HG03378 (cell line): ENCODE data around the gene TELO2.

ENCODE experiments used
- ATAC-seq: cut with Tn5 transposase; IDR thresholded peaks from one replicate; pipeline ENCODE4 v1.9.1; 2021; ENCODE audit warnings: mild to moderate bottlenecking, moderate library complexity; ENCODE audit not compliant: unreplicated experiment

Gene TELO2

DNA sequence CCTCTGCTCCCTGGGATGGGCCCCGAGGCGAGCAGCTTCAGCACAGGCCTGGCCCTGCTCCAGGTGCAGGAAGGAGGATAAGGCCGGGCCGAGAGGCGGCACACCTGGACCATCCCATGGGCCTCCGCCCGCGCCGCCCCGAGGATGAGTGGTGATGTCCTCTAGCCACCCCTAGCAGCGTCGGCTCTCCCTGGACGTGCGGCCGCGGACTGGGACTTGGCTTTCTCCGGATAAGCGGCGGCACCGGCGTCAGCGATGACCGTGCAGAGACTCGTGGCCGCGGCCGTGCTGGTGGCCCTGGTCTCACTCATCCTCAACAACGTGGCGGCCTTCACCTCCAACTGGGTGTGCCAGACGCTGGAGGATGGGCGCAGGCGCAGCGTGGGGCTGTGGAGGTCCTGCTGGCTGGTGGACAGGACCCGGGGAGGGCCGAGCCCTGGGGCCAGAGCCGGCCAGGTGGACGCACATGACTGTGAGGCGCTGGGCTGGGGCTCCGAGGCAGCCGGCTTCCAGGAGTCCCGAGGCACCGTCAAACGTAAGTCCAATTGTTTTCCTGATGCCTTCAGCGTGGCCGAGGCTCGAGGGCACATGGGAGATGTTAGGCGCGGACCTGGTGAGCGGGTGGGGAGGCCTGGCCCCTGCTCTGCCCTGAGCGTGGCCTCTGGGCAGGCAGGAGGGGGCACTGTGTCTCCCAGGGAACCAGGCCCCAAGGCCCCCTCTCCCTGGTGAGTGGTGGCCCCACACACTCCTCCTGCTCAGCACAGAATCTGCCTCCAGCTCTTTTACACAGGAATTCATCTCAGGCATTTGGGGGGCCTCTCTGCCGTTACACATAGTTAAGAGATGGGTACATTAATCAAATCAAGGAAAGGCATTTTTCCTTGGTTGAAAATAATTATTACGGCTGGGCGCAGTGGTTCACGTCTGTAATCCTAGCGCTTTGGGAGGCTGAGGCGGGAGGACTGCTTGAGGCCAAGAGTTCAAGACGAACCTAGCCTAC lies 41.2 kb downstream of the TELO2 start:
- ATAC-seq: no peak

DNA sequence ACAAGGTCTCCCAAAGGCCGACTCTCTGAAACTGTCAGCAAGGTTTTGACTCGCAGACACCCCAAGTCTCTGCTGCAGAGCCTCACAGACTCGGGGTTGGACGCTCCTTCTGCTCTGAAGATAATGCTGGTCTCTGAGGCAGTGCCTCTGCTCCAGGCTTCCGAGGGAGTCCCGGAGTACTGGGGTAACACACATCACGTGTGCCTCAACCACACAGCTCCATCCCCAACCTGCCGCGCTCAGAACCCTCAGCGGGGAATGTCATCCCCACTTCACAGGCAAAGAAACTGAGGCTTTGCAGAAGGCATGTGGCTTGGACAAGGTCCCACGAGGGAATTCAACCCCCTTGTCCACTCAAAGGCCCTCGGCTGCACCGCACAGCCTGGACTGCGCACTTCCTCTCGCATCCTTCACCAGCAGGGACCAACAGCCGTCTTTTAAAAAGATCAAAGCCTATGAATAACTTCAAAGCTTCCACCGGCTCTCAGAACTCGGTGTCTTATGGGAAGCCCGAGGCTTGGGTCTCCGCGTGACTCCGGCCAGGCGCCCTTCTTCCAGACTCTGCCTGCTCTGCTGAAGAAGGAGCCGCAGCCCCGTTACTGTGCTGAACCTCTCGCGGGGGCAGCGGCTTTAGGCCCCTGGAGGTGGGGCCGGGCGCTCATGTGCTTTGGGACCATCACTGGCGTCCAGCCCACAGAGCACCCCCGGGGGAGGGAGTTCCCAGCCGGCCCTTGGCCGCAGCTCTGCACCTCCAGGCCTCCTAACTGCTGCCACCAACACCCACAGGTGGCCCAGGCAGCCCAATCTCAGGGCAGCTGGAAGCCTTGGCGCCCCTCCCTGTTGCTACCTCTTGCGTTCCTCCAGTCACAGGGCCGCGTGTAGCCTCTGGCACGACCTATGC lies 42.5 kb downstream of the TELO2 start:
- no peak for ATAC-seq

DNA sequence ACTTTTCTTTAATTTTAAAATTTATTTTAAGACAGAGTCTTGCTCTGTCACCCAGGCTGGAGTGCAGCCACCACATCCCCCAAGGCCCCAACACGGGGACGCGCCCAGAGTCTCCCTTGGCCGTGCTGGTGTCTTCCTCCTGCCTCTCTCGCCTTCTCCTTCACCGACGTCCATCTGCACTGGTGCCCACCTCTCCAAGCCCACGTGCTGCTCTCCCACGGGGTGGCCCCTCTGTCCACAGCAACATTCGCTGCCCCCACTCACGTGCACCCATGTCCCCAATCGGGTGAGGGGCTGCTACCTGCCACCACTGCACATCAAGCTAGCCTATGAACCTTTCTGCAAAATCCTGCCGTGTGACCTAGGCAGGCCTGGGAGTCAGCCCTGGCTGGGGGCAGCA lies 43.4 kb downstream of the TELO2 start:
- no peak for ATAC-seq

DNA sequence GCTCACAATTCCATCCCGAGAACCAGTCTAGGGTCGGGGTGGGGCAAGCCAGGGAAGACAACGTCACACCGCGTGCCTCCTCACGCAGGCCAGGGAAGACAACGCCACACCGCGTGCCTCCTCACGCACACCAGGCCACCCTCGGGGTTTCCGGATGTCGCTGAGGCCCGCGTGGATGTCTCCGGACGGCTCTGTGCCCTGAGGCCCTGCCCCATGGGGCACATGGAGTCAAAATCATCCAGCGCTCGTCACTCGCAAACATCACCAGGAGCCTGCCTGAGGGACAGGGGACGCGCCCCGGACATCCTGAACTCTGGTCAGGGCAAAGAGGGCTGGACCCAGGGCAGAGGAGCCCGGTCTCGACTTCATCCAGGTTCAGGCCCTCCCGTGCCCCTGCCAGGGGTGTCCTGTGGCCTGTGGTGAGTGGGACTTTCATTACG lies 44.0 kb downstream of the TELO2 start:
- ATAC-seq: no peak

DNA sequence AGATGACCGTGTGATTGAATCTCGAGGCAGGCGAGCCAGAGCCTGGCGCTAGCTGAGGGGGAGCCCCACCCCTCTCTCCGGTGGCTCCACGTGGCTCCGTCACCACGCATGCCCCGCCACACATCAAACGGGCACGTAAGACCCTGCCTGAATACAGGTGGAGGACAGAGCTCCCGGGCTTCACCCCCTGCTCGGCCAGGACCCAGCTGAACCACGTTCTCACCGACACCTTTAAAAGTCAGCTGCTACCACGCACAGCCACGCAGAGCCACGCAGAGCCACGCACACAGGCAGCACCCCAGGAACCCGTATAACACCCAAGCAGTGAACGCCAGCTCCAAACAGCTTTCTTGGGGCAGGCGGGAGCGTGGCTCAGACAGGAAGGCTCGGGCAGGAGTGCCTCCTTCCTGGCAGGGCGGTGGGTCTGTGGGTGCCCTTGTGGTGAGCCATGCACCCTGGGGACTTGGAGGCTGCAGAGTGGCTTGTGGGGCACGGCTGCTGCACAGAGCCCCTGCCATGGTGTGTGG lies 44.7 kb downstream of the TELO2 start:
- no peak for ATAC-seq

DNA sequence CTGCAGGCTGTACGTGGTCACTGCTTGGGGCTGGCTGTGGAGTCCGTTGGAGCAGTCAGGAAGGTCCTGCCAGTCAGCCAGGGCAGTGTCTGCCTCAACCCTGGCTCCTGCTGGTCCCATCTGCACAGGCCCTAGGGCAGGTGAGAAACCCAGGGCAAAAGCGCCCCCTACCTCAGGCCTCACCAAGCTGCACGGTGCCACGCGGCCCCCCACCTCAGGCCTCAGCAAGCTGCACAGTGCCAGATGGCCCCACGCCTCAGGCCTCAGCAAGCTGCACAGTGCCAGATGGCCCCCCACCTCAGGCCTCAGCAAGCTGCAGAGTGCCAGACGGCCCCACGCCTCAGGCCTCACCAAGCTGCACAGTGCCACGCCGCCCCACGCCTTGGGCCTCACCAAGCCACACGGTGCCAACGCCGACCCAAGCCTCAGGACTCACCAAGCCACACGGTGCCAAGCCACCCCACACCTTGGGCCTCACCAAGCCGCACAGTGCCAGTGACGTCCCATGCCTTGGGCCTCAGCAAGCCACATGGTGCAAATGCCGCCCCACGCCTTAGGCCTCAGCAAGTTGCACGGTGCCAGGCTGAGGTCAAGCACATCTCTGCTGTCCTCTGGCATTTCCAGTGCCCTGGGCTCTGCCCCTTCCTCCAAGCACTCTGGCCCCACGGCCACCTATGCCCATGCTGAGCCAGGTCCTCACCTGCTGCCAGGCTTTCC lies 45.8 kb downstream of the TELO2 start:
- ATAC-seq: no peak

DNA sequence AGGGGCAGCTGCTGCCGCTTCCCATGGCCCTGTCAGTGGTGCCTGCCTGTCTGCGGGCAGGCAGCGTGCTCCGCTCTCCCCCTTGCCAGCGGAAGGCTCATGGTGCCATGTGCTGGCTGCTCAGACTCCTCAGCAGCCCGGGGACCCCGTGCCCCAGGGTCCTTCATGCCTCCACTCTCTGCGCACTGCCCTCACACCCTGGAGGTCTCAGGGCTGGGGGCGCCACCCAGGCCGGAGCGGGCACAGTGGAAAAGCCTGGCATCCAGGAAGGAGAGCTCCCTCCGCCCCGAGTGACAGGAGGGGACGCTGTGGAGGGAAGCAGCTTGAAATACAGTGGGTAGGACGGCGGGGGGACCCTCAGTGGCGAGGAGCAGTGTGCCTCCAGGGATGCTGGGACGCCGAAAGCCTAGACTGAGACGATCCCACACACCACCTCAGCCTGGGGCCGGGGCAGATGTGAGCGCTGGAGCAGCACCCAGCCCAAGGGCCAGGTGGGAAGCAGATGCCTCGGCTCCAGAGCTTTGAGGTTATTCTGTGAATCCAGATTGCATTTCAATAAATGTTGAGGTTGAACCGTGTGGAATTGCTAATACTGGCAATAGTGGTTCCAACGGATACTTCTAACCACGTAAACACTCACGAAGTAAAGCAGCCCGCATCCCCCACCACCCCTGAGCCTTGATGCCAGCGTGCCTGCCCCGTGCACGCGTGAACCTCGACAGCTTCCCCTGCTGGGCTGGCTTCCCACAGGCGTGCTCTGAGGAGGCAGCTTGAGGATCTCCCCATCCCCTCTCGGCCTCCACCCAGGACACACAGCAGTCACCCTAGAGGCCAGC lies 46.8 kb downstream of the TELO2 start:
- no peak for ATAC-seq

DNA sequence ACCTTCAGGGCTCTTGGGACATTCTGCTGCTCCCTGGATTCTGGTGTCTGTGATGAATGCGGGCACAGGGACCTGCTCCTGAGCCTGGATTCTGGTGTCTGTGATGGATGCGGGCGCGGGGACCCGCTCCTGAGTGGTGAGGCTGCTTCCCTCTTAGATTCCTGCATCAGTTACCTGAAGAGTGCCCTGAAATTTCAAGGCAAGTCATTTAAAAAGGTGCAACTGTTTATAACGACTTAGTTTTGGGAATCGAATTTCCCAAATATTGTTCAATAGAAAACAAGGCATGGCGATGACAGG lies 47.3 kb downstream of the TELO2 start:
- no peak for ATAC-seq

DNA sequence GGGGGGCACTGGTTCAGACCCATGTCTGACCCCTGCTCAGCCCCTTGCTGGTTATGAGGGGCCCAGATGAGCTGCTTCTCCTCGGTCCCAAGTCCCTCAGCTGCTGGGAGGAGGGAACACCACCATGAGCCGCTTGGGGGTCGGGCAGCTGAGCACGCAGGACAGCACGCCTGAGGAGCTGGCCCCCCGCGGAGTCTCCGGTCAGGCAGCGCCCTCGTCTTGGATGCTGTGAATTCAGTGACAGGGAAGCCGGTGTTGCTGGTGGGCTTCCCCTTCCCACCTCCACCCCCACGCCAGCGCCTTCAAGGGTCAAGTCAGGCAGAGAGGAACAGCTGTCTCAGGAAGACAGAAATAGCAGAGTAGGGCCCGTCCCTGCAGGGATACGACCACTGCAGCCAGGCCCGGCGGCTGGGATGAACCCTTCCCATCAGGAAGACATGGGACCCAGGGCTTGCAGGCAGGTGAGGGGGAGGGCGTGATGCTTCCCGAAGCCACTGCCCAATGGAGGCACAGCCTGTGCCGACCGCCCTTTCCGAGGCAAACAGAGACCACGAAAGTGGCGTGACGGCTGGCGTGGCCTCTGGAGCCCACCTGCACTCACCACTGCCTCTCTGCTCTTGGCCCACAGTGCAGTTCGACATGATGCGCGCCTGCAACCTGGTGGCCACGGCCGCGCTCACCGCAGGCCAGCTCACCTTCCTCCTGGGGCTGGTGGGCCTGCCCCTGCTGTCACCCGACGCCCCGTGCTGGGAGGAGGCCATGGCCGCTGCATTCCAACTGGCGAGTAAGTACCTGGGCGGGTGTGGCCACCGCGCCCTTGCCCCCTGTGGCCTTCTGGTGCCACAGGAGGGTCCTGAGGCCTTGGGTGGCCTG lies 48.4 kb downstream of the TELO2 start:
- no peak for ATAC-seq

DNA sequence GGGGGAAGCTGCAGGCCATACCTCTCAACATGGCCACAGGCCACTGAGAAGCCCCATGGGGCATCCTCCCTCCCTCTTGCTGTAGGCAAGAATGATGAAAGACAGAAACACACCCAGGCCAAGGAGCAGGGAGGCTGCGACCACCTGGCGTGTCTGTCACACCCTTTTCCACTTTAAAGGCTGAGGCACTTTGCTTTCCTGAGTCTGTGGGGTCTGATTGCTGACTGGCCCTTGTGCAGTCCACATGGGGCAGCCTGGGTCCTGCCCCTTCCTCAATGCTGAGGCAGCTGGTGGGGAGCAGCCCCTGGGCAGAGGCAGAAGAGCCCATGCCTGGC lies 49.0 kb downstream of the TELO2 start:
- no peak for ATAC-seq

DNA sequence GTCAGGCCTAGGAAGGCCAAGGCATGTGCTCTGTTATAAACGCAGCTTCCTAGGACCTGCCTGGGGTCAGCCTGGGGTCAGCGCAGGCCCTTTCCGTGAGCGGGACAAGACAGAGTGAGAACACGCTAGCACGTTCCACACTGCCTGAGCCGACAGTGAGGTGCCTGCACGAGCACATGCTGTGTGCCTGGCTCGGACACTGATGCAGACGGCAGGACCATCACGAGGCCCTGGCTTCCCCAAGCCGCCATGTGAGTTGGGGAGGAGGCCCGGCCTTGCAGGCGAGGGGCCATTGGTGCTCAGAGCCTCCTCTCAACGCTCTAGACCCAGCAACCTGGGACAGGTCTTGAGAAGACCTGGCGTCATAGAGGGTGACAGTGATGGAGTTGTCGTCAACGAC lies 49.4 kb downstream of the TELO2 start:
- no peak for ATAC-seq

DNA sequence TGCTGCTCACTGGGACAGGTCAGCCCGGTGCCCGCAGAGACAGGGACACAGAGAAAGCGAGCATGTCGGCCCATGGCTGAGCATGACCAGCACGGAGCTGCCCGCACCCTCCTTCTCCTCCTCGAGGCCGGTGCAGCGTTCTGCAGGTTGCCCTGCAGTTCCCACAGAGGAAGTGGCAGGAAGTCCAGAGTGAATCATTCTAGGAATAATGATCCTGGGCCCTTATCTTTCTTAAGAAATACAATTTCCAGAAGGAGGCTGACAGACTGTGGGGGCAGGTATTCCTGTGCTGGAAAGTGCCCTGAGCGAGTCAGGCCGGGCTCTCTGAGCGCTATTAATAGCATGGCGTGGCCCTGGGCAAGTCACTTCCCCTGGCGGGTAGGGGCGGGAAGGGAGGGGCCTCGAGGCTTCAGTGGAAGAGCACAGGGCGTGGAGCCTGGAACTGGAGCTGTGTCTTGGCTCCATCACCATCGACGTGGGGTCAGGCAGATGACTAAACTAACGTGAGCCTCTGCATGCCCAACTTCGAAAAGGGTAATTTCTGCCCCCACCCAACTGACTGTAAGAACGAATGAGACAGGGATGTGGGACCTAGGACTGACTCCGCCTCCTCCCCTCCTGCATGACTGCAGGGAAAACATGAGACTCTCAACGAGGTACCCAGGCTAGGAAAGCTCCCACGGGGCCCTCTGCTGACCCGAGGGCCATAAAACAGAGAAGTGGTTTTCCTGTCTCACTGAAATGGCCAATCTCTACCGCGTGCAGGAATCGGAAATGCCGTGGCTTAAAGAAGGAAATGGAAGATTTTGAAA lies 50.1 kb downstream of the TELO2 start:
- no peak for ATAC-seq

DNA sequence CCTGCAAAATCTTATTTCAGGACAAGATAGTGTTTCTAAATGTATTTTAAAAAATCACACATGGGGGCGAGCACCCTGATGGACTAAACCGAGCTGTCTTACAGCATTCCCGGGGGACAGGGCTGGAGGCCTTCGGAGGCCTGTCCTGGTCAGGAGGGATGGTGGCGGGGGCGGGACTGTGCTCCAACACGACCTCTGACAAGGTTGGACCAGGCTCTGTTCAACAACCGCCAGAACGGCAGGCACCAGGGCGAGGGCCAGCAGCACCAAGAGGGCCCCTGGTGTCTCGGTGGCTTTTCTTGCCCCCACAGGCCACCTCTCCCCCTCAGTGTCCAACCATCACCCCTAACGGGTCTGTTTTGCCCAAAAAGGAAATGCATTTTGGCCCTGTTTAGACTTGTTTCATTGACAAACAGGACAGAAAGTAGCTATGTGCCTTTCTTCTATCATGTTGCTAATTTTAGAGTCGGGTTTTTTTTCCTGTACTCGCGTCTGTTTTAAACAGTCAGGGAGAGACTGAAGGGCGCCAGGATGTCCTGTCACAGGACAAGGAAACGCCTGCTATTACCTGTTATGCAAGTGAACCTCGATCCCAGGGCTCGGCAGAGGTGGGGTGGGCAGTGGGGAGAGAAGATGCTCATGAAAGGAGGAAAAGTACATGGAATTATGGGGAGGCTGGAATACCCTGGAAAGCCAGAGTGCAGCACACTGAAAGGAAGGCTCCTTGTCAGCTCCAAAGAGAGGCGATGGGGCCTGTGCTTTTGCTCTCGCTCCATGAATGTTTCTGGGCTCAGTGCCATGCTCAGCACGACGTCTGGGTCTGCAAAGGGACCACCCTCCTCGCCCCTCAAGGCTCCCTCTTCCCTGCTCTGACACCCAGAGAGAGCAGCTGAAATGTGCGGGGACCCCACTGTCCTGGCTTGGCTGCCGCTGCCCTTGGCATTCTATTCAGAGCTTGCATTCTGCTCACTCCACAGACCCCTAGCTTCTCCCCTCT lies 52.2 kb downstream of the TELO2 start:
- ATAC-seq: no peak

DNA sequence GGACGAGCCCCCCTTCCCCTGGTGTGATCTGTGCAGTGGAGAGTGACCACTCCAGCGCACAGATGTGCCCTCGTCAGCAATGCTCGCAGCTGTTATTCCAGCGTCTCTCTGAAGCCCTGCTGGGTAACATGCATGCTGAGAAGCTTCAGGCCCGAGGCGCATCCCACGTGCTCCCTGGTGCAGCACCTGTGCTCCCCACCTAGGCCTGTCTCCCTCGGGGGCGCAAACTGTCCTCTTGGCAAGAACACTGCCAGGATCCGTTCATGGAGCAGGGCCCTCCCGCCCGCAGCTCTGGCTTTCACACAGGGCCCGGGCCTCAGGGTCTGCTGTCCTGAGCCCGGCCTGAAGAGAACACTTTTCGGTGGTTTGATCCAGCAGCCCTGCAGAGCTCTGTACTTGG lies 53.3 kb downstream of the TELO2 start:
- no peak for ATAC-seq

DNA sequence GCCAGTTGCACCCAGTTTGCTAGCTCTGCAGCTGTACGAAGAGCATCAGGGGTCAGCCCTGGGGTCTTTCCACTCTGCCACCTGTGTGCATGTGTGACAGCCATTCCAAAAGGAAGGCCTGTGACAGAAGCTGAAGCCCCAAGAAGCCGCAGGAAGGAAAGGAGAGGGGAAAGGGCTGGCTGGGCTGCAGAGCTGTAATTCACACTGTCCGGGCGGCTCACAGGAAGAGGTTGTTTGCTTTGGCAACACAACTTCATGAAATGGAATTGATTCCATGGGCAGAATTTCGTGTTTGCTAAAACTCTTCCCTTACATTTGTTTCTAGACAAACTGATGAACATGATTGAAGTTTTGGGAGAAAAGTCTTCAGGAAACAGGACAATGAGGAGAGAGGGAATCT lies 55.1 kb downstream of the TELO2 start:
- ATAC-seq: no peak

DNA sequence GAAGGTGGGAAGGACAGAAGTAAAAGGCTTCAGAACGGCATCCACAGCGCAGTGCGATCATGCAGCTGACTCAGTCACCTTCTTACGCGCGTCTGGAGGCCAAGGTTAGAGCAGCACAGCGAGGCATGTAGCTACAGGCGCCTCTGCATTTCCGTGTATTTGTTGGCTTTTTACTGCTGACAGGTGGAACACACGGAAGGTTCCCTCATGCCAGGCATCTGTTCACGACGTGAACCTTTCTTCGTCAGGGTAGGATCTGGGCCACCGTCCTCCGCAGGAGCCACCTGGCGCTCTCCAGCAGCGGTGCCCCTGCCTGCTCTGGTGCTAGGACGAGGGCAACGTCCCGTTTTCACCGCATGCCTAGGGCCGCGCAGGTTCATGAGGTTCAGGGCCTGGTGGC lies 55.6 kb downstream of the TELO2 start:
- ATAC-seq: no peak

DNA sequence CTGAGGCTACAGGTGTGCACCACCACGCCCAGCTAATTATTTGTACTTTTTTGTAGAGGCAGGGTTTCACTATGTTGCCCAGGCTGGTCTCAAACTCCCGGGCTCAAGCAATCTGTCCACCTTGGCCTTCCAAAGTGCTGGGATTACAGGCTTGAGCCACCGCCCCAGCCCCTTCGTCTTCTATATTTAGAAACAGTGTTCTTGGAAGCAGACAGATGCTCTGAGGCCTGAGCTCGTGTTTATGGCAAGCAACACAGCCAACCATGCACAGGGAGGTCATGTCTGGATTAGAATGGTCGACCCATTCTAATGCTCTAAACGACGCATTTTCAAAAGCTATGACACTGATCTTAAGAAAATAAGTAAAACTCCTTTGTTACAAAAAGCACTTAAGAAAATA lies 56.9 kb downstream of the TELO2 start:
- ATAC-seq: no peak
